Liver (tissue), 2 donors: ENCODE results near the gene OLA1.

Experiments
- MAX ChIP-seq: IDR thresholded peaks from 2 replicates; pipeline ENCODE4 v1.6.1; 2016; ENCODE audit warnings: antibody characterized with exemption
- TF ChIP-seq, protein P1 (sequence below): fragments of 150-350 bp; IDR thresholded peaks from 2 replicates; pipeline ENCODE4 v1.5.1; 2017; ENCODE audit warnings: improper control_type of control experiment, low read depth, low read length; ENCODE audit not compliant: missing input control
- donor health status: healthy.

DNA sequence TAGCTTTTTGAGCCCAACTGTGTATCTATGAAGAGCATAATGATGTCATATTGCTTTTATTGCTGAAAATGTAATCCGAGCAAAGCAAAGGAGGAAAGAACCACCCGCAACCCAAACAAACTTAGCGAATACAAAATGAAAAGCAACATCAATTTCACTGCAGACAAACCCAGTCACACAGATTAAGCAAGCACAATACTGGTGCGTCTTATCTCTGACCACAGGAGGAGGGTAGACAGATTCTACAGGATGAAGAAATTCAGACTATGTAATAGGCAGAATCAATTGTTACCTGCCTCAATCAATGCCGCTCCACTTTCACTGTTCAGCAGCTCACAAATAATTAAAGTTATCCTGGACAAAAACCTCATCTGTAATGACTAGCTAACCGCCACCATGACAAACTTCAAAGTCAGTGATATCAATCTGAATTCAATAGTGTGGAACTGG is 167.6 kb downstream of the OLA1 start:
- TF ChIP-seq MAX, result no peak
- TF ChIP-seq, protein P1, sequence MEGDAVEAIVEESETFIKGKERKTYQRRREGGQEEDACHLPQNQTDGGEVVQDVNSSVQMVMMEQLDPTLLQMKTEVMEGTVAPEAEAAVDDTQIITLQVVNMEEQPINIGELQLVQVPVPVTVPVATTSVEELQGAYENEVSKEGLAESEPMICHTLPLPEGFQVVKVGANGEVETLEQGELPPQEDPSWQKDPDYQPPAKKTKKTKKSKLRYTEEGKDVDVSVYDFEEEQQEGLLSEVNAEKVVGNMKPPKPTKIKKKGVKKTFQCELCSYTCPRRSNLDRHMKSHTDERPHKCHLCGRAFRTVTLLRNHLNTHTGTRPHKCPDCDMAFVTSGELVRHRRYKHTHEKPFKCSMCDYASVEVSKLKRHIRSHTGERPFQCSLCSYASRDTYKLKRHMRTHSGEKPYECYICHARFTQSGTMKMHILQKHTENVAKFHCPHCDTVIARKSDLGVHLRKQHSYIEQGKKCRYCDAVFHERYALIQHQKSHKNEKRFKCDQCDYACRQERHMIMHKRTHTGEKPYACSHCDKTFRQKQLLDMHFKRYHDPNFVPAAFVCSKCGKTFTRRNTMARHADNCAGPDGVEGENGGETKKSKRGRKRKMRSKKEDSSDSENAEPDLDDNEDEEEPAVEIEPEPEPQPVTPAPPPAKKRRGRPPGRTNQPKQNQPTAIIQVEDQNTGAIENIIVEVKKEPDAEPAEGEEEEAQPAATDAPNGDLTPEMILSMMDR, result no peak
